Choroid plexus epithelial cell (primary cell): ENCODE data around the gene LRFN3.

Experiments
- DNase-seq: peaks from one replicate; pipeline ENCODE4 v3.0.0-alpha.2; 2010; ENCODE audit warnings: low read depth
- H3K4me3 ChIP-seq: 2 replicates; pipeline ENCODE4 v1.5.1; 2011; ENCODE audit warnings: low read depth, mild to moderate bottlenecking, control low read depth, low read length, moderate library complexity
- TF ChIP-seq, protein P1 (sequence below): conservative IDR thresholded peaks from 2 replicates; pipeline ENCODE4 v1.5.1; 2011; ENCODE audit warnings: low read depth, mild to moderate bottlenecking, control low read depth, inconsistent platforms, low read length, moderate library complexity

Gene LRFN3

DNA sequence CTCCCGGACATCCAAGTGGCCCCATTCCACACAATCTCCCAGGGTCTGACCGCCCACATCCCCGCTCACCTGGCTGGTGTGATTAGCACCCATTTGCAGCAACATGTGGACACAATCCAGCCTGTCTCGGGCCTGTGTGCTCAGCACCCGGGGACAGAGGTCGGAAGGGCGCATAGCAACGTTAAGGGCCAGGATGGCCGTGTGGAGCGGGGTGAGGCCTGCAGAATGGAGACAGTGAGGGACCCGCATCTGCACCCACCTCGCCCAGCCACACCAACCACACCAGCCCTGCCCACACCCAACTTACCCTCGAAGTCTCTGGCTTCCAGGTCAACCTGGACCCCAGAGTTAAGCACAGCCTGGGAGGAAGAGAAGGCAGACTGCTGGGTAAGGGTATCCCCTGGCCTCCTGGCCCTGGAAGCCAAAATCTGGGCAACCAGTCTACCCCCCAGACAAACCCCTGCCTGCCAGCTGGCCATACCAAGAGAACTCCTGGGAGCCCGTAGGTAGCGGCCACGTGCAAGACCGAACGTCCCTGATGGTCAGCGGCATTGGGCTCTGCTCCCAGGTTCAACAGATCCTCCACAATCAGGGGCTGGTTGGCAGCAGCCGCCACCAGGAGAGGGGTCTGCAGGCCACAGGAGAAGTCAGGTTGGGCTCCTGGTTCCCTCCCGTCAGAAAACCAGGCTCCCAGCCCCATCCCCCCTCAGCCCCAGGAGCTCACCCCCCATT is 40.1 kb upstream of the LRFN3 start:
- DNase-seq, result no peak
- H3K4me3 ChIP-seq, result no peak overlapping the region
- TF ChIP-seq, protein P1, sequence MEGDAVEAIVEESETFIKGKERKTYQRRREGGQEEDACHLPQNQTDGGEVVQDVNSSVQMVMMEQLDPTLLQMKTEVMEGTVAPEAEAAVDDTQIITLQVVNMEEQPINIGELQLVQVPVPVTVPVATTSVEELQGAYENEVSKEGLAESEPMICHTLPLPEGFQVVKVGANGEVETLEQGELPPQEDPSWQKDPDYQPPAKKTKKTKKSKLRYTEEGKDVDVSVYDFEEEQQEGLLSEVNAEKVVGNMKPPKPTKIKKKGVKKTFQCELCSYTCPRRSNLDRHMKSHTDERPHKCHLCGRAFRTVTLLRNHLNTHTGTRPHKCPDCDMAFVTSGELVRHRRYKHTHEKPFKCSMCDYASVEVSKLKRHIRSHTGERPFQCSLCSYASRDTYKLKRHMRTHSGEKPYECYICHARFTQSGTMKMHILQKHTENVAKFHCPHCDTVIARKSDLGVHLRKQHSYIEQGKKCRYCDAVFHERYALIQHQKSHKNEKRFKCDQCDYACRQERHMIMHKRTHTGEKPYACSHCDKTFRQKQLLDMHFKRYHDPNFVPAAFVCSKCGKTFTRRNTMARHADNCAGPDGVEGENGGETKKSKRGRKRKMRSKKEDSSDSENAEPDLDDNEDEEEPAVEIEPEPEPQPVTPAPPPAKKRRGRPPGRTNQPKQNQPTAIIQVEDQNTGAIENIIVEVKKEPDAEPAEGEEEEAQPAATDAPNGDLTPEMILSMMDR, result no peak

- TF ChIP-seq, protein P1, result no peak
- no peak overlapping the region for H3K4me3 ChIP-seq
- no peak for DNase-seq
Measured at GRCh38 chr19:35896643-35897040, 39.5 kb upstream of the LRFN3 start.

DNA sequence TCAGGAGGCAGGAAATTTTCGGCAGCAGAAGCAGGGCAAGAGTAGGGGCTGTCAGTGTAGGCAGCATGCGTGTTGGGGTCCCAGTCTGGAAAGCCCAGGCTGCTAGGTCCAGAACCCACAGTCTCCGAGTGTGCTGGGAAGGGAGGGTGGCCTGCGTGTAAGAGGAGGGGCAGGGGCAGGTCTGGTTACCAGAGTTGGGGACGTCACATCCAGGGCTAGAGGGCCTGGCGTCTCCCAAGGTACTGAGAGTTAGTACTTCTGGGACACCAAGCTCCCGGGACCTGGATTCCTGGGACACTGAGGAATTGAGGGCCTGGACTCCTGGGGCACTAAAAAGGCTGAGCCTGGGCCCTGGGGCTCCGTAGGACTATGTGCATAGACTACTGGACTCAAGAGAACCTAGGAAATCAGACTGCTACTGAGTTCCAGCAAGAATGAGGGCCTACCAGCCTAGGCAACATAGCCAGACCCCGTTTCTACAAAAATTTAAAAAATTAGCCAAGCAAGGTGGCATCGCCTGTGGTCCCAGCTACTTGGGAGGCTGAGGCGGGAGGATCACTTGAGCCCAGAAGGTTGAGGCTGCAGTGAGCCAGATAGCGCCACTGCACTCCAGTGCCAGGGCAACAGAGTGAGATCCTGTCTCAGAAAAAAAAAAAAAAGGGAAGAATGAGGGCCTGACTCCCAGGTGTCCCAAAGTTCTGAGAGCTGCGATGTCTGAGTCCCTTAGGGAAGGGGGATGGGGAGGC is 38.3 kb upstream of the LRFN3 start:
- peak overlapping the region; percentile 76 for H3K4me3 ChIP-seq
- no peak for DNase-seq
- TF ChIP-seq, protein P1, result no peak

- peak overlapping the region; percentile 76 for H3K4me3 ChIP-seq
- peak; percentile 9 for DNase-seq
- TF ChIP-seq, protein P1, result no peak
Measured at GRCh38 chr19:35898499-35898809, 37.7 kb upstream of the LRFN3 start.

- TF ChIP-seq, protein P1, result no peak
- peak; percentile 86 for DNase-seq
- H3K4me3 ChIP-seq, result peak overlapping the region; percentile 76
Measured at GRCh38 chr19:35899547-35900214, 36.5 kb upstream of the LRFN3 start.

DNA sequence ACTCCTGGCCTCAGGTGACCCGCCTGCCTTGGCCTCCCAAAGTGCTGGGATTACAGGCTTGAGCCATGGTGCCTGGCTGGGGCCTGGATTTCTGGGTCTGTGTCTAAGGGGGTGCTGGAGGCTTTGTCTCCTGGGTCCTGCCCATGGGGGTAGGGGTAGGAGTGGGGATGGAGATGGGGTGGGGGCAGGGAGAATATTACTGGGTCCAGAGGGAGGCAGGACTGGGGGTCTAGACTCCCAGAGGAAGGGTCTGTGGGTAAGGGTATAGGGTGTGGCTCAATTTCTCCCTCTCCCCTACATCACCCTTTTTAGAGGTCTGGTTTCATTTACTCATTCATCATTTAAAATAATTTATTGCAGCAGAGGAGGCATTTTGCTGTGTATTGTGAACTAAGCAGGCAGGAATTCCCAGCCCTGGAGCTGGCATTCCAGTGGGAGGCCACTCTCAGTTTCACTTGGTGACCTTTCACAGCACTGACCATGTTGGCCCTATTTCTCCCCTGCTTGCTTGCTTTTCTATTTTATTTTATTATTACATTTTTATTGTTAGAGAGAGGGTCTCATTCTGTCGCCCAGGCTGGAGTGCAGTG is 35.0 kb upstream of the LRFN3 start:
- H3K4me3 ChIP-seq, result peak overlapping the region; percentile 76
- TF ChIP-seq, protein P1, result no peak
- DNase-seq, result peak; percentile 37
